GM06990 (cell line): ENCODE data around the gene CLCN6.

Experiments used
- DNase-seq: peaks from one replicate; pipeline ENCODE4 v3.0.0-alpha.2; 2011; ENCODE audit not compliant: insufficient read length; ENCODE audit errors: extremely low read depth
- H3K27me3 ChIP-seq: replicated peaks from 2 replicates; pipeline ENCODE4 v1.6.0; 2011; ENCODE audit warnings: low read length; ENCODE audit not compliant: control insufficient read depth, insufficient read depth
- H3K36me3 ChIP-seq: 2 replicates; pipeline ENCODE4 v1.5.1; 2011; ENCODE audit warnings: low read length; ENCODE audit not compliant: control insufficient read depth, insufficient read depth
- H3K4me3 ChIP-seq: replicated peaks from 2 replicates; pipeline ENCODE4 v1.5.1; 2011; ENCODE audit warnings: low read depth, mild to moderate bottlenecking, control low read depth, low read length
- CTCF ChIP-seq: IDR thresholded peaks from 2 replicates; pipeline ENCODE4 v1.5.1; 2011; ENCODE audit warnings: low read length, control low read depth, mild to moderate bottlenecking, inconsistent platforms; ENCODE audit not compliant: insufficient read depth, poor library complexity, severe bottlenecking

The CLCN6 gene

GRCh38 chr1:11764115-11764514, 41.9 kb upstream of the CLCN6 start:
- DNase-seq, result no peak
- no peak for TF ChIP-seq CTCF
- H3K4me3 ChIP-seq, result no peak overlapping the region
- no peaks in the 10 kb centered on the region; the same call in 1 of the 2 replicates for H3K27me3 ChIP-seq
- H3K36me3 ChIP-seq, result no peaks in the 10 kb centered on the region

- no peak overlapping the region for H3K4me3 ChIP-seq
- H3K27me3 ChIP-seq, result no peaks in the 10 kb centered on the region; the same call in 1 of the 2 replicates
- TF ChIP-seq CTCF, result no peak
- DNase-seq, result no peak
- H3K36me3 ChIP-seq, result no peaks in the 10 kb centered on the region
Observed at GRCh38 chr1:11764519-11764918, 41.5 kb upstream of the CLCN6 start.

- DNase-seq, result no peak
- H3K27me3 ChIP-seq, result no peaks in the 10 kb centered on the region; the same call in 1 of the 2 replicates
- H3K36me3 ChIP-seq, result no peaks in the 10 kb centered on the region
- TF ChIP-seq CTCF, result no peak
- H3K4me3 ChIP-seq, result no peak overlapping the region
Observed at GRCh38 chr1:11765661-11766428, 40.1 kb upstream of the CLCN6 start.

GRCh38 chr1:11766429-11766776, 39.6 kb upstream of the CLCN6 start:
- no peak for DNase-seq
- no peaks in the 10 kb centered on the region; the same call in 1 of the 2 replicates for H3K27me3 ChIP-seq
- no peaks in the 10 kb centered on the region for H3K36me3 ChIP-seq
- TF ChIP-seq CTCF, result no peak
- no peak overlapping the region for H3K4me3 ChIP-seq

GRCh38 chr1:11767922-11768704, 37.9 kb upstream of the CLCN6 start:
- Histone ChIP-seq H3K4me3 (no peak overlapping the region), H3K27me3 (no peaks in the 10 kb centered on the region; the same call in 1 of the 2 replicates), H3K36me3 (no peaks in the 10 kb centered on the region)
- TF ChIP-seq CTCF, result no peak
- DNase-seq, result no peak
